GM23248 (cell line): Measurements from ENCODE around the gene TULP4. TPM values are rescaled to one million over a fixed set of nuclear protein-coding genes. Genes with fewer than 3 reads are reported as not detected.
"Not testable (repeated sequence)": the region's sequence is repeated elsewhere in the genome, so short reads cannot be mapped to it uniquely, and the experiment has no call there.

Source experiments
- DNase-seq: peaks from one replicate; pipeline ENCODE4 v3.0.0-alpha.2; 2015
- H2AFZ ChIP-seq: fragments of 200-600 bp; sonication (generic); 2 replicates; pipeline ENCODE4 v1.6.1; 2016; ENCODE audit warnings: antibody characterized with exemption
- H3F3A ChIP-seq: fragments of 200-600 bp; sonication (generic); 2 replicates; pipeline ENCODE4 v1.6.1; 2016; ENCODE audit warnings: mild to moderate bottlenecking, antibody characterized with exemption, mixed run types; ENCODE audit not compliant: insufficient read depth
- H3K27ac ChIP-seq: fragments of 200-600 bp; sonication (generic); 2 replicates; pipeline ENCODE4 v1.5.1; 2016; ENCODE audit warnings: mild to moderate bottlenecking
- H3K27me3 ChIP-seq: fragments of 200-600 bp; sonication (generic); replicated peaks from 2 replicates; pipeline ENCODE4 v1.6.1; 2016; ENCODE audit warnings: mild to moderate bottlenecking; ENCODE audit not compliant: insufficient read depth
- H3K36me3 ChIP-seq: fragments of 200-600 bp; sonication (generic); 2 replicates; pipeline ENCODE4 v1.6.1; 2016; ENCODE audit warnings: low read depth, mild to moderate bottlenecking
- H3K4me1 ChIP-seq: fragments of 200-600 bp; sonication (generic); 2 replicates; pipeline ENCODE4 v1.6.1; 2016; ENCODE audit warnings: mild to moderate bottlenecking; ENCODE audit not compliant: insufficient read depth
- H3K4me2 ChIP-seq: fragments of 200-600 bp; sonication (generic); one replicate; pipeline ENCODE4 v1.6.1; 2016; ENCODE audit warnings: mild to moderate bottlenecking; ENCODE audit not compliant: unreplicated experiment
- H3K4me3 ChIP-seq: fragments of 200-600 bp; sonication (generic); 2 replicates; pipeline ENCODE4 v1.5.1; 2016; ENCODE audit warnings: mild to moderate bottlenecking
- H3K79me2 ChIP-seq: fragments of 200-600 bp; sonication (generic); 2 replicates; pipeline ENCODE4 v1.6.1; 2016; ENCODE audit warnings: mild to moderate bottlenecking; ENCODE audit not compliant: insufficient read depth
- H3K9ac ChIP-seq: fragments of 200-600 bp; sonication (generic); 2 replicates; pipeline ENCODE4 v1.6.1; 2016; ENCODE audit warnings: mild to moderate bottlenecking
- H3K9me2 ChIP-seq: fragments of 200-600 bp; sonication (generic); 2 replicates; pipeline ENCODE4 v1.6.1; 2016; ENCODE audit warnings: mixed run types, mild to moderate bottlenecking, moderate library complexity; ENCODE audit not compliant: insufficient read depth
- H3K9me3 ChIP-seq: fragments of 200-600 bp; sonication (generic); one replicate; pipeline ENCODE4 v1.6.1; 2017; ENCODE audit warnings: low read depth
- H4K20me1 ChIP-seq: fragments of 200-600 bp; sonication (generic); 2 replicates; pipeline ENCODE4 v1.6.0; 2016; ENCODE audit not compliant: insufficient read depth
- EZH2 ChIP-seq: fragments of 200-600 bp; sonication (generic); IDR thresholded peaks from 2 replicates; pipeline ENCODE4 v1.6.1; 2018; ENCODE audit warnings: antibody characterized with exemption, mild to moderate bottlenecking; ENCODE audit not compliant: insufficient read depth, poor library complexity, severe bottlenecking
- EZH2phosphoT487 ChIP-seq: fragments of 200-600 bp; sonication (generic); IDR thresholded peaks from 2 replicates; pipeline ENCODE4 v1.6.1; 2018; ENCODE audit warnings: antibody characterized with exemption, moderate library complexity, mild to moderate bottlenecking, low read depth; ENCODE audit not compliant: insufficient read depth
- WGBS, 2 experiments: methylation state at CpG; one replicate each; pipeline ENCODE4 v1.1.6; 2015 to 2017; ENCODE audit warnings: low lambda C conversion rate in 2 of 2, low coverage in 1 of 2; ENCODE audit errors: missing lambda C conversion rate in 2 of 2; 5-methylcytosine and 5-hydroxymethylcytosine counted together
- in situ Hi-C: fragments of 300-500 bp; cut with MboI; formaldehyde crosslinking; loops from 2 replicates; pipeline ENCODE4 v1.15.0; 2020
- polyA plus RNA-seq: library from polyadenylated mRNA; unstranded; fragments of >200 nt; fragmentation: Nextera tagmentation; extraction: Ambion mirVana; gene quantifications from 2 replicates; pipeline ENCODE4 v1.2.1, GENCODE V29; 2016
- total RNA-seq: library from RNA; depleted of rRNA; stranded (reverse); fragments of >200 nt; shearing (Covaris generic); gene quantifications from 2 replicates; pipeline ENCODE4 v1.2.3, GENCODE V29; 2014

TULP4 gene
- total and polyA plus RNA-seq, 2 experiments from 2014 or later: 21.5 to 38.7 TPM

DNA sequence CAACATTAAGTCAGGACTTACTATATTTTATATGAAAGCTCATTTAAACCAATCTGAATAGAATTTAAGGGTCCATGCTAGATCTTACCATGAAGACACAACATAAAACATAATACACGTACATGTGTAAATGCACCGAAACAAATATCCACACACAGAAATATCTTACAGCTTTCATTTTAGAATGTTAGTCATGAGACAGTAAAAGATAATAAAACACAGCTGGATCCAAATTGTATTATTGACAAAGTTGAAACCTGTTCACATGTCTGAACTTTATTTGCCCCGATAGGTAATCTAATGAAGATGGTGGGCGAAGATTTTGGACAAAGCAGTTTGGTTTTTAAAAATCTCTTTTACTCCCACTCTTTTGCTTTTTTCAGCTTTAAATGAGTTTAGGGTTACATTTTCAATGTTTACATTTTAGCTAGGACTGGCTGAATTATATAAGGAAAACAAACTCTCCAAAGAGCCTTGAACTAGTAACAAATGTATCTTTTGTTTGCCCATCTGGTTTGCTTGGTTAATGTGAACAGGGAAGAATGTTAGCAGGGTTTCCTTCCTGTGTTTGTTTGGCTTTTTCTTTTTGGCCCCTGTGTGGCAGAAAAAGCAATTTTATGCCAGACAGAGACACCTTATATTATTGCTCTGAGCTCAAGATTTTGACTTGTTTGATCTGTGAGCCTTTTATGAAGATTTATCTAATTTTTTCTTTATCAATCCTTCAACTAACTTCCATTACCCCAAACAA, 242.5 kb downstream of the TULP4 start:
- no peak for TF ChIP-seq EZH2
- no peak overlapping the region for H3K4me2 ChIP-seq
- WGBS, 2 experiments: 89 to 91% methylated on average over 4 of the region's 4 CpGs
- no peak overlapping the region for H3K9ac ChIP-seq
- in situ Hi-C loops: no loop called here
- no peaks in the 10 kb centered on the region for H3K79me2 ChIP-seq
- H3K27ac ChIP-seq: no peak overlapping the region
- no peaks in the 10 kb centered on the region for H4K20me1 ChIP-seq
- H3K36me3 ChIP-seq: no peaks in the 10 kb centered on the region
- H3K27me3 ChIP-seq: no peaks in the 10 kb centered on the region; the same call in 1 of the 2 replicates
- H3K4me1 ChIP-seq: 0 out of 2 replicates have a peak, but pooled peaks cover 4% of the 10 kb centered on the region
- H3F3A ChIP-seq: peaks cover 10% of the 10 kb centered on the region; the same call in 1 of the 2 replicates
- no peaks in the 10 kb centered on the region for H3K9me3 ChIP-seq
- no peak overlapping the region for H2AFZ ChIP-seq
- no peaks in the 10 kb centered on the region; the same call in 1 of the 2 replicates for H3K9me2 ChIP-seq
- H3K4me3 ChIP-seq: no peak overlapping the region
- no peak for DNase-seq

DNA sequence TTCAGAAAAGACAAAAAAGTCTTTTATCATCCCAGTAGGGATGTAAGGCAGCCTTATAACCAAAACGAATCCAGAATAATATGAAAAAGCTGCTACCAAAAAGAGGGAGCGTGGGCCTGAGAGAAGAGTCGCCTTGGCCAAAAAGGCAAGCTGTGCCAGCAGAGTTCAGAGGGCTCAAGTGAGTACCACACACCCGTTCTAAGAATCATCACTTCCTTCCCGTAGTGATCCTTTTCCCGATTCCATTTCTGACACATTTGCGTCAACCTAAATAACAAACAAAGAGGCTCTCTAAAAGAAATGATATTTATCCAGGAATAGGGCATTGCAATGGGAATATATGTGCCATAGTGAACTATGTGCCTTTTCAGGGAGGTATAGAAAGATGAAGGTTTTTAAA, 243.8 kb downstream of the TULP4 start:
- no peak overlapping the region for H3K9ac ChIP-seq
- H3K4me2 ChIP-seq: no peak overlapping the region
- in situ Hi-C loops: no loop called here

DNA sequence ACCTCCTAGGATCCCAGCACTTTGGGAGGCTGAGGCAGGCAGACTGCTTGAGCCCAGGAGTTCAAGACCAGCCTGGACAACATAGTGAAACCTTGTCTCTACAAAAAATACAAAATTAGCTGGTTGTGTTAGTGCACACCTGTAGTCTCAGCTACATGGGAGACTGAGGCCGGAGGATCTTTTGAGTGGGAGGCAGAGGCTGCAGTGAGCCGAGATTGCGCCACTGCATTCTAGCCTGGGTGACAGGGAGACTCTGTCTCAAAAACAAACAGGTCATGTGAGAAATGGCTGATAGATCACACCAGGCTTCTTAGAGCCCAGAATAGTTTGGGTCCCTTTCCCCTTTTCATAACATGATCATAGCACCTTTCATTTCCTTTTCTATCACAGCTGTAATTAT, 244.8 kb downstream of the TULP4 start:
- H2AFZ ChIP-seq, H3K9ac ChIP-seq, DNase-seq, H3K9me2 ChIP-seq, in situ Hi-C loops, H3K27me3 ChIP-seq, H3K9me3 ChIP-seq, H3K4me3 ChIP-seq, H4K20me1 ChIP-seq, H3K36me3 ChIP-seq, H3F3A ChIP-seq, H3K27ac ChIP-seq, H3K4me2 ChIP-seq: not testable (repeated sequence)
- 87 to 91% methylated on average over 3 of the region's 3 CpGs for WGBS, 2 experiments
- Histone ChIP-seq H3K4me1 (peaks cover 13% of the 10 kb centered on the region), H3K79me2 (peaks cover 21% of the 10 kb centered on the region)

More for the DNA sequence above, 243.8 kb downstream of the TULP4 start:
- H3K9me3 ChIP-seq: no peaks in the 10 kb centered on the region
- DNase-seq: no peak
- WGBS, 2 experiments: 68% methylated on average over 7 of the region's 7 CpGs
- no peak overlapping the region for H3K4me3 ChIP-seq
- TF ChIP-seq EZH2 (no peak), EZH2phosphoT487 (no peak)
- no peaks in the 10 kb centered on the region for H3K36me3 ChIP-seq
- 0 out of 2 replicates have a peak, but pooled peaks cover 4% of the 10 kb centered on the region for H3K4me1 ChIP-seq
- H3K27ac ChIP-seq: no peak overlapping the region
- H3K27me3 ChIP-seq: no peaks in the 10 kb centered on the region; the same call in 1 of the 2 replicates
- H3K9me2 ChIP-seq: no peaks in the 10 kb centered on the region; the same call in 1 of the 2 replicates
- H2AFZ ChIP-seq: no peak overlapping the region
- H3K79me2 ChIP-seq: peaks cover 11% of the 10 kb centered on the region
- no peaks in the 10 kb centered on the region for H4K20me1 ChIP-seq
- peaks cover 10% of the 10 kb centered on the region; the same call in 1 of the 2 replicates for H3F3A ChIP-seq

DNA sequence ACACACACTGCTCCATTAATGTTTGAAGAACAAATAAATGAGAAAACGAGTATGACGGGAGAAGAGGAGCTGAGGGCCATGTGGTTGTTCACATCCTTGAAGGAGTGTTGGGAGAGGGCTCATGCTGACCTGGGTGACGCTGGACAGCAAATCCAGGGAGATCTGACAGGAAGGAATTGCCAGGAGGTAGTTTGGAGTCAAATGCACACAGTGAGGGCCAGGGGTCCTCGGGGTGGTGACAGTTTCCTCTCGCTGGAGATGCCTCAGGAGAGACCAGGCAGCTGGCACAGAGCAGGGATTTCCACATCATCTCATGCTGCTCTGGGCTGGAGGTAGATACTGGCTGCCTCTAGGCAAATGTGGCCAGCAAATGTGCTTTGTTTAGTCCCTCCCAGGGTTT, 245.7 kb downstream of the TULP4 start:
- in situ Hi-C loops: no loop called here
- H3K36me3 ChIP-seq: no peaks in the 10 kb centered on the region
- H3K4me1 ChIP-seq: peaks cover 21% of the 10 kb centered on the region
- H3F3A ChIP-seq: peaks cover 10% of the 10 kb centered on the region; the same call in 1 of the 2 replicates
- no peaks in the 10 kb centered on the region for H3K27me3 ChIP-seq
- WGBS, 2 experiments: 64 to 65% methylated on average over 5 of the region's 5 CpGs
- no peak overlapping the region for H3K4me3 ChIP-seq
- no peaks in the 10 kb centered on the region; the same call in 1 of the 2 replicates for H3K9me2 ChIP-seq
- 0 out of 2 replicates have a peak overlapping the region, but pooled peaks have one; percentile 15 for H2AFZ ChIP-seq
- peaks cover 29% of the 10 kb centered on the region for H3K79me2 ChIP-seq
- H4K20me1 ChIP-seq: no peaks in the 10 kb centered on the region
- H3K4me2 ChIP-seq: no peak overlapping the region
- no peaks in the 10 kb centered on the region for H3K9me3 ChIP-seq
- DNase-seq: no peak
- H3K27ac ChIP-seq: no peak overlapping the region
- no peak overlapping the region for H3K9ac ChIP-seq
- TF ChIP-seq EZH2phosphoT487 (no peak), EZH2 (no peak)
